Adrenal gland (tissue), 12 donors: ENCODE data around the gene DSC2. TPM values are rescaled to one million over a fixed set of nuclear protein-coding genes. Genes with fewer than 3 reads are reported as not detected.

Experiments
- DNase-seq, 7 donors: peaks; one replicate each; pipeline ENCODE4 v3.0.0-alpha.2; 2019 to 2020
- H3K27ac ChIP-seq, 5 donors: fragments of 200-600 bp; sonication (generic) in 4 of 5; 1 replicate in 3 of 5; 2 replicates in 2 of 5; pipeline versions ENCODE4 v1.5.1 to v1.8.0; 2016 to 2020; ENCODE audit warnings: mild to moderate bottlenecking in 1 of 5
- H3K27me3 ChIP-seq: fragments of 200-600 bp; 2 replicates; pipeline ENCODE4 v1.8.0; 2021
- H3K36me3 ChIP-seq, 2 donors: fragments of 200-600 bp; replicated peaks in 1 of 2; 1 replicate in 1 of 2; 2 replicates in 1 of 2; pipeline versions ENCODE4 v1.5.1 to v1.8.0; 2018 to 2022
- H3K4me1 ChIP-seq, 2 donors: fragments of 200-600 bp; replicated peaks in 1 of 2; 1 replicate in 1 of 2; 2 replicates in 1 of 2; pipeline versions ENCODE4 v1.5.1 to v1.8.0; 2018 to 2021
- H3K4me3 ChIP-seq, 4 donors: fragments of 200-600 bp; sonication (generic) in 3 of 4; one replicate each; pipeline ENCODE4 v1.5.1; 2016 to 2018
- H3K9me3 ChIP-seq, 3 donors: fragments of 200-600 bp; sonication (generic) in 1 of 3; replicated peaks in 1 of 3; 1 replicate in 2 of 3; 2 replicates in 1 of 3; pipeline versions ENCODE4 v1.5.1 to v1.8.0; 2016 to 2021
- CTCF ChIP-seq, 6 experiments: fragments of 450-650 bp in 4 of 6; fragments of 200-600 bp in 2 of 6; sonication (generic) in 1 of 6; IDR thresholded peaks; 1 replicate in 5 of 6; 2 replicates in 1 of 6; pipeline versions ENCODE4 v1.5.1 to v1.8.0; 2016 to 2021; ENCODE audit warnings: antibody characterized with exemption in 6 of 6, mild to moderate bottlenecking in 2 of 6, moderate library complexity in 1 of 6
- POLR2A ChIP-seq, 2 donors: fragments of 450-650 bp; IDR thresholded peaks; one replicate each; pipeline ENCODE4 v1.6.1; 2017; ENCODE audit warnings: antibody characterized with exemption in 2 of 2, mild to moderate bottlenecking in 2 of 2, moderate library complexity in 1 of 2
- WGBS, 4 donors: extraction: QIAGEN DNeasy Blood & Tissue Kit in 2 of 4; methylation state at CpG; one replicate each; pipeline versions ENCODE4 v1.1.5 to v1.1.7; 2013 to 2017; 5-methylcytosine and 5-hydroxymethylcytosine counted together
- intact Hi-C, 2 donors: fragments of 100-400 bp; cut with DNase I; formaldehyde crosslinking; loops; one replicate each; pipeline versions ENCODE4 v1.14.1 to v1.15.0; 2022 to 2023
- polyA plus RNA-seq, 3 donors: library from polyadenylated mRNA; stranded (reverse); fragments of 200-250 nt in 2 of 3; fragments of 350-450 nt in 1 of 3; fragmentation: Illumina TruSeq in 1 of 3; extraction: RNeasy Lipid Tissue Mini Kit (QIAGEN cat#74804) in 1 of 3; gene quantifications; one replicate each; pipeline ENCODE4 v1.2.3, GENCODE V29; 2013 to 2014
- total RNA-seq, 9 donors: library from RNA; depleted of rRNA in 4 of 9; stranded (reverse); fragments of >200 nt in 4 of 9; fragments of 120-200 nt in 1 of 9; fragmentation: NEBNext Ultra II Directional in 1 of 9; extraction: Animal tissue kit (Norgen Biotek cat#: 25700) in 1 of 9; gene quantifications; one replicate each; pipeline versions ENCODE4 v1.1.0 to v1.2.4, GENCODE V29; 2013 to 2023
- donor health status: healthy with polysubstance abuse.
- donor health status: Bipolar disorder and iron deficiency.
- donor health status: DM: yes; HTN: yes; CAD: no.
- donor health status: DM: no; HTN: no; CAD: no.
- donor health status: DM: no; HTN: no; CAD: no.
- donor health status: DM: yes; HTN: yes; CAD: no.

DSC2 gene
- total and polyA plus RNA-seq, 12 donors: 0.48 to 14.2 (median 4.5) TPM

GRCh38 chr18:31105733-31106132 is 3.5 kb upstream of the DSC2 start:
- H3K9me3 ChIP-seq: no peaks in the 10 kb centered on the region
- TF ChIP-seq POLR2A (IDR thresholded peaks at IDR 0.05): no peak
- no peaks in the 10 kb centered on the region for H3K36me3 ChIP-seq
- no peaks in the 10 kb centered on the region for H3K4me1 ChIP-seq
- intact Hi-C loops: no loop called here
- WGBS, 4 donors: 69 to 85% (median 80%) methylated on average over 3 of the region's 3 CpGs
- no peaks in the 10 kb centered on the region for H3K27me3 ChIP-seq
- no peak for DNase-seq
- no peak overlapping the region for H3K27ac ChIP-seq
- no peak overlapping the region for H3K4me3 ChIP-seq

- Histone ChIP-seq H3K9me3 (no peaks in the 10 kb centered on the region), H3K4me3 (no peak overlapping the region), H3K36me3 (no peaks in the 10 kb centered on the region), H3K27me3 (no peaks in the 10 kb centered on the region), H3K4me1 (no peaks in the 10 kb centered on the region), H3K27ac (no peak overlapping the region)
- intact Hi-C loops: no loop called here
- WGBS, 4 donors: 65 to 79% (median 69%) methylated on average over 3 of the region's 3 CpGs
- DNase-seq: no peak
- TF ChIP-seq CTCF (IDR thresholded peaks at IDR 0.05) (no peak), POLR2A (IDR thresholded peaks at IDR 0.05) (no peak)
These were observed 2.2 kb upstream of the DSC2 start for GRCh38 chr18:31104444-31104843.

GRCh38 chr18:31103423-31103822 is 1.2 kb upstream of the DSC2 start:
- Histone ChIP-seq H3K4me1 (no peaks in the 10 kb centered on the region), H3K27me3 (no peaks in the 10 kb centered on the region), H3K9me3 (no peaks in the 10 kb centered on the region), H3K27ac (no peak overlapping the region), H3K4me3 (no peak overlapping the region), H3K36me3 (no peaks in the 10 kb centered on the region)
- no peak for DNase-seq
- intact Hi-C loops: no loop called here
- WGBS, 4 donors: 71 to 83% (median 78%) methylated on average over 3 of the region's 3 CpGs
- TF ChIP-seq CTCF (IDR thresholded peaks at IDR 0.05): no peak
- TF ChIP-seq POLR2A (IDR thresholded peaks at IDR 0.05): no peak

GRCh38 chr18:31102941-31103340 is 720 bp upstream of the DSC2 start:
- intact Hi-C loops: no loop called here
- TF ChIP-seq CTCF (IDR thresholded peaks at IDR 0.05) (no peak), POLR2A (IDR thresholded peaks at IDR 0.05) (no peak)
- Histone ChIP-seq H3K4me3 (no peak overlapping the region), H3K27ac (no peak overlapping the region), H3K9me3 (no peaks in the 10 kb centered on the region), H3K27me3 (no peaks in the 10 kb centered on the region), H3K36me3 (no peaks in the 10 kb centered on the region), H3K4me1 (no peaks in the 10 kb centered on the region)
- no peak for DNase-seq
- WGBS, 4 donors: 76 to 89% (median 86%) methylated on average over 2 of the region's 2 CpGs

DNA sequence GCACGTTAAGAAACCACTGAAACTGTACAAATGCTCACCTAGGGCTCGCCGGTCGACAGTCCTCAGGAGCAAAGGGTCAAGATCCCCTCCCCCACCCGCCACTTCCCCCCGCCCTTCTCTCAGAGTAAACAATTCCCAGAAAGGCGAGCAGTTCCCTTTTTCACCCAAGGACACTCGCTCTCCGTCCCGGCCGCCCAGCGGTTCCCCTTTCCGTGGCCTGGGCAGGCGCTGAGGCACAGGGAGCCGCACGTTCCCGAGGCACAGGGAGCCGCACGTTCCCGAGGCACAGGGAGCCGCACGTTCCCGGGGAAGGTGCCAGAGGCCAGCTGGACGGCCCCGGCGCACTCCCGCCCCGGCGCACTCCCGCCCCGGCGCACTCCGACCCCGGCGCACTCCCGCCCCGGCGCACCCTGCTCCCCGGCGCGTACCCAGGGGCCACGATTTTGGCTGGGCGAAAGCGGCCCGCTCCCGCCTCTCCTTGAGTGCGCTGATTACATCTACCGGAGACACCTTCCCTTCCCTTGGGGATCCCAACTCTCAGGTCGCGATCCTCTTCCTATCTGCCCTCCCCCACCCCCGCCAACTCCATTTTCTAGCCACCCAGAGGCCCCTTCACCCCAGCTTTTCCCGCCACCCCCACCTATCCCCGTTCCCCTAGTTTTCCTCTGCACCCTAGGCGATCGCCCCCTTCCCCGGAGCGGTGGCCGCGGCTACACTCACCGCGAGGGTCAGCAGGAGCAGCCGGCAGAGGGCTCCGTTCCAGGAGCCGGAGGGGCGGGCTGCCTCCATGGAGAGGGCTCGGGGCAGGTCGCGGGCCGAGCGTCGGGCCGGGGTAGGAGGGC is 817 bp downstream of the DSC2 start:
- peak overlapping the region; percentile 21 to 90 (median 62) for H3K27ac ChIP-seq
- DNase-seq: peak; percentile 59 to 74 (median 64)
- TF ChIP-seq POLR2A (IDR thresholded peaks at IDR 0.05) (peak in 1 of 2 donors; percentile 39), CTCF (IDR thresholded peaks at IDR 0.05) (no peak)

More for the DNA sequence above, 817 bp downstream of the DSC2 start:
- Histone ChIP-seq H3K4me1 (no peaks in the 10 kb centered on the region), H3K36me3 (no peaks in the 10 kb centered on the region), H3K27me3 (no peaks in the 10 kb centered on the region), H3K9me3 (no peaks in the 10 kb centered on the region), H3K4me3 (peak overlapping the region in 2 of 4 donors; percentile 24 to 65)
- WGBS, 4 donors: 0 to 2% (median 1%) methylated on average over 34 to 72 of the region's 72 CpGs
- intact Hi-C loops: no loop called here
